ENCODE measurements around the gene SSH2.

SSH2 gene

DNA sequence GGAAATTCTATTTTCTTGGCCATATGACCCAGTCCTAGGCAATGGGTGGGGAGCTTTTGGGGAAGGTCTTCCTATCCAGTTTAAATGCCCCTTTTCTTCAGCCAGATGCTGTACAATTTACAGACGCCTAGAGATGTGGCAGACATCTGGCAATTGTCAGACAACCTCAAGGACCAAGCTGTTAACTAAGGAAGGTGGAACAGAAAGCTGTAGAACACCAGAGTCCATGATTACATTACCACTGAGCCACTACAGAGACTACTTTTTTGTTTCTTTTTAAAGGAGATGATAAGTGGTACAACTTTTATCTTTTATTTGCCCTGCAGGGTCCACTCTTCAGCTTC lies 286.2 kb downstream of the SSH2 start:
- Histone ChIP-seq H3K4ac (ENCODE audit: low read length) (no peak overlapping the region), H2BK120ac (ENCODE audit: low read depth, low read length) (no peak overlapping the region), H2BK12ac (ENCODE audit: low read length) (no peak overlapping the region), H3K9ac (ENCODE audit: low read depth, low read length, poor library complexity) (no peak overlapping the region), H4K8ac (ENCODE audit: low read depth, low read length) (no peak overlapping the region), H3K36me3 (replicated peaks in 1 of 2; ENCODE audit: control insufficient read depth in 2 of 2, insufficient read depth in 2 of 2, low read length in 2 of 2) (peaks cover 3 to 4% of the 10 kb centered on the region in 2 donors), H3K4me2 (ENCODE audit: insufficient read depth, low read length, poor library complexity, severe bottlenecking) (no peak overlapping the region), H3K14ac (ENCODE audit: low read length) (no peak overlapping the region), H3K4me3 (ENCODE audit: low read length in 2 of 2) (no peak overlapping the region), H3K18ac (ENCODE audit: low read length) (no peak overlapping the region), H2AK5ac (ENCODE audit: low read depth, low read length) (no peak overlapping the region), H3K23ac (ENCODE audit: low read depth, low read length, poor library complexity) (no peak overlapping the region), H3K4me1 (ENCODE audit: control insufficient read depth in 2 of 2, insufficient read depth in 1 of 2, low read depth in 1 of 2, low read length in 2 of 2) (peaks cover 0 to 4% of the 10 kb centered on the region in 2 donors), H3K9me3 (replicated peaks in 1 of 2; ENCODE audit: control insufficient read depth in 2 of 2, insufficient read depth in 1 of 2, low read depth in 1 of 2, low read length in 2 of 2) (no peaks in the 10 kb centered on the region), H4K91ac (ENCODE audit: low read depth, low read length, poor library complexity) (no peak overlapping the region), H3K27me3 (ENCODE audit: control insufficient read depth in 3 of 3, insufficient read depth in 3 of 3, low read depth in 1 of 3, low read length in 3 of 3) (no peaks in the 10 kb centered on the region), H2BK5ac (ENCODE audit: low read length) (no peak overlapping the region), H2BK15ac (ENCODE audit: low read length) (no peak overlapping the region), H2AFZ (ENCODE audit: low read length) (no peak overlapping the region), H3K27ac (replicated peaks; ENCODE audit: low read length) (no peak overlapping the region), H3K79me1 (ENCODE audit: low read depth, low read length) (no peaks in the 10 kb centered on the region)
- WGBS, 2 donors (ENCODE audit: extremely low coverage in 2 of 2, insufficient read length in 2 of 2, insufficient replicate concordance in 1 of 2) = no CpG with 5 or more reads among the region's 1 CpG
- no peak for DNase-seq (ENCODE audit: low spot score)

DNA sequence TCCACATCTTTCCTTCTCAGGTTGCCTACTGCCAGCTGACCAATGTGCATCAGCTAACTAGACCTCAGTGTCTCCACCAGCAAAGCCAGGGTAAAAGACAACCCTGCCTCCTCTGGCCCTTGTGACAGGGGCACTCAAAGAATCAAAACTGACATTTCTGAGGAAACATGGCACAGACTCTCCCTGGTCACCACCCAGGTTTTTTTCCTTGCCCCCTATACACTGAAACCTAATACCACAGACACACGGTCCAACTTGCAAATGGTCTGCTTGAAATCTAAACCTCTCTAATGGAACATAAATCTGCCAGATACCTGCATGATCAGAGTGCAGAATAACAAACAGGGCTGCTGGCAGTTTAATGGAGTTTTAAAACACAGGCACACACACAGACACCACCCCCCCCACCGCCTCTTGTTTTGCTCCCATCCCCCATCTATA lies 287.8 kb downstream of the SSH2 start:
- no peaks in the 10 kb centered on the region for H3K36me3 ChIP-seq (replicated peaks in 1 of 2; ENCODE audit: control insufficient read depth in 2 of 2, insufficient read depth in 2 of 2, low read length in 2 of 2)
- no peak overlapping the region for H2BK12ac ChIP-seq (ENCODE audit: low read length)
- no peak overlapping the region for H3K23ac ChIP-seq (ENCODE audit: low read depth, low read length, poor library complexity)
- H2BK5ac ChIP-seq (ENCODE audit: low read length) = no peak overlapping the region
- no peak overlapping the region for H4K91ac ChIP-seq (ENCODE audit: low read depth, low read length, poor library complexity)
- no peak overlapping the region for H2AK5ac ChIP-seq (ENCODE audit: low read depth, low read length)
- H3K4me2 ChIP-seq (ENCODE audit: insufficient read depth, low read length, poor library complexity, severe bottlenecking) = no peak overlapping the region
- no peak overlapping the region for H3K14ac ChIP-seq (ENCODE audit: low read length)
- no peak overlapping the region for H4K8ac ChIP-seq (ENCODE audit: low read depth, low read length)
- no peak overlapping the region for H2AFZ ChIP-seq (ENCODE audit: low read length)
- WGBS, 2 donors (ENCODE audit: extremely low coverage in 2 of 2, insufficient read length in 2 of 2, insufficient replicate concordance in 1 of 2) = no CpG with 5 or more reads among the region's 2 CpGs
- H2BK15ac ChIP-seq (ENCODE audit: low read length) = no peak overlapping the region
- H3K4me3 ChIP-seq (ENCODE audit: low read length in 2 of 2) = no peak overlapping the region
- no peaks in the 10 kb centered on the region for H3K79me1 ChIP-seq (ENCODE audit: low read depth, low read length)
- DNase-seq (ENCODE audit: low spot score) = no peak
- no peaks in the 10 kb centered on the region for H3K9me3 ChIP-seq (replicated peaks in 1 of 2; ENCODE audit: control insufficient read depth in 2 of 2, insufficient read depth in 1 of 2, low read depth in 1 of 2, low read length in 2 of 2)
- H3K4me1 ChIP-seq (ENCODE audit: control insufficient read depth in 2 of 2, insufficient read depth in 1 of 2, low read depth in 1 of 2, low read length in 2 of 2) = peaks cover 0 to 4% of the 10 kb centered on the region in 2 donors
- no peak overlapping the region for H3K27ac ChIP-seq (replicated peaks; ENCODE audit: low read length)
- H2BK120ac ChIP-seq (ENCODE audit: low read depth, low read length) = no peak overlapping the region
- H3K27me3 ChIP-seq (ENCODE audit: control insufficient read depth in 3 of 3, insufficient read depth in 3 of 3, low read depth in 1 of 3, low read length in 3 of 3) = no peaks in the 10 kb centered on the region
- no peak overlapping the region for H3K9ac ChIP-seq (ENCODE audit: low read depth, low read length, poor library complexity)
- no peak overlapping the region for H3K18ac ChIP-seq (ENCODE audit: low read length)
- H3K4ac ChIP-seq (ENCODE audit: low read length) = no peak overlapping the region

DNA sequence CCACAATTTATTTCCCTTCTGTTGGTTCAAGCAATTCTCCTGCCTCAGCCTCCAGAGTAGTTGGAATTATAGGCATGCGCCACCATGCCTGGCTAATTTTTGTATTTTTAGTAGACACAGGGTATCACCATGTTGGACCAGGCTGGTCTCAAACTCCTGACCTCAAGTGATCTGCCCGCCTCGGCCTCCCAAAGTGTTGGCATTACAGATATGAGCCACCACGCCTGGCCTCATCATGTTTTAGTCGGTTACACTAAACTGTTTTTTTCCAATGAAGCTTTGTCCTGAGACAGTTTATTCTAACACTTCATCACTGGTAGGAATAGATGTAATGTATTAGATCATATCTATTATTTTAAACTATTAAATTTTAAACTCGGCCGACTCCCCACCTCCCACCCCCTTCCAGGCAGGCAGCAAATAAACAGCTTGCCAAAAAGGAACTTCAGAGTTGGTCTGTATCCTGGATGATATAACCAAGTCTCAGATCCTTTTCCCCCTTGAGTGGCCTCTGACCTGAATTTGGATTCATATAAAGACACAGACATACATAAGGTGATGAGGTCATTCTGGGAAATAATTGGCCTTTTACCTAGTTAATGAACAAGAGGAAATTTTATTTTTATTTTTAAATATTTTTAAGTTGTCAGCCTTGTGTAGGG lies 288.9 kb downstream of the SSH2 start:
- peaks cover 0 to 4% of the 10 kb centered on the region in 2 donors for H3K4me1 ChIP-seq (ENCODE audit: control insufficient read depth in 2 of 2, insufficient read depth in 1 of 2, low read depth in 1 of 2, low read length in 2 of 2)

DNA sequence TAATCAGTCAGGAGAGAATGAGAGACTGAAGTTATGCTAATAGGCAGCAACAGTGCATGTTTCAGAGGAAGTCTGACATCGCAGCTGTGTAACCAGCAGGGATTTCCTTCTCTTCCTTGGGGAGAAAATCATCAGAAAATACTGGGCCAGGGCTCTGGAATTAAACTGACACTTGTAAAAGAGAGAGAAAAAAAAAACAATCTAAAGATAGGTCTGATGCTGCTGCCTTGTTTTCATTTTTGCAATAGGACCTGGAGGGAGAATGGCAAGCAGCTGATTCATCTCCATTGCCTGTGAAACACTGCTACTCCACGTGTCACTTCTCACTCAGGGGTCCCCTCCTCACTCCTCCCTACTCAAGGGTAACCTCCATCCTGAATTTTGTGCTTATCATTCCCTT lies 289.6 kb downstream of the SSH2 start:
- H3K23ac ChIP-seq (ENCODE audit: low read depth, low read length, poor library complexity) = no peak overlapping the region
- H4K8ac ChIP-seq (ENCODE audit: low read depth, low read length) = no peak overlapping the region
- H2BK120ac ChIP-seq (ENCODE audit: low read depth, low read length) = no peak overlapping the region
- H3K36me3 ChIP-seq (replicated peaks in 1 of 2; ENCODE audit: control insufficient read depth in 2 of 2, insufficient read depth in 2 of 2, low read length in 2 of 2) = peaks cover 3 to 15% of the 10 kb centered on the region in 2 donors
- no peak overlapping the region for H2AFZ ChIP-seq (ENCODE audit: low read length)
- H3K4me3 ChIP-seq (ENCODE audit: low read length in 2 of 2) = no peak overlapping the region
- H3K9me3 ChIP-seq (replicated peaks in 1 of 2; ENCODE audit: control insufficient read depth in 2 of 2, insufficient read depth in 1 of 2, low read depth in 1 of 2, low read length in 2 of 2) = no peaks in the 10 kb centered on the region
- H2BK12ac ChIP-seq (ENCODE audit: low read length) = no peak overlapping the region
- H2BK5ac ChIP-seq (ENCODE audit: low read length) = no peak overlapping the region
- DNase-seq (ENCODE audit: low spot score) = no peak
- no peak overlapping the region for H3K14ac ChIP-seq (ENCODE audit: low read length)
- no peaks in the 10 kb centered on the region for H3K27me3 ChIP-seq (ENCODE audit: control insufficient read depth in 3 of 3, insufficient read depth in 3 of 3, low read depth in 1 of 3, low read length in 3 of 3)
- WGBS, 2 donors (ENCODE audit: extremely low coverage in 2 of 2, insufficient read length in 2 of 2, insufficient replicate concordance in 1 of 2) = no CpG with 5 or more reads among the region's 2 CpGs
- H3K9ac ChIP-seq (ENCODE audit: low read depth, low read length, poor library complexity) = no peak overlapping the region
- peaks cover 0 to 4% of the 10 kb centered on the region in 2 donors for H3K4me1 ChIP-seq (ENCODE audit: control insufficient read depth in 2 of 2, insufficient read depth in 1 of 2, low read depth in 1 of 2, low read length in 2 of 2)
- no peak overlapping the region for H3K4me2 ChIP-seq (ENCODE audit: insufficient read depth, low read length, poor library complexity, severe bottlenecking)
- no peak overlapping the region for H2BK15ac ChIP-seq (ENCODE audit: low read length)
- no peaks in the 10 kb centered on the region for H3K79me1 ChIP-seq (ENCODE audit: low read depth, low read length)
- H4K91ac ChIP-seq (ENCODE audit: low read depth, low read length, poor library complexity) = no peak overlapping the region
- no peak overlapping the region for H3K27ac ChIP-seq (replicated peaks; ENCODE audit: low read length)
- no peak overlapping the region for H3K18ac ChIP-seq (ENCODE audit: low read length)
- no peak overlapping the region for H2AK5ac ChIP-seq (ENCODE audit: low read depth, low read length)
- no peak overlapping the region for H3K4ac ChIP-seq (ENCODE audit: low read length)

More for the DNA sequence above, 288.9 kb downstream of the SSH2 start:
- Histone ChIP-seq H3K4me2 (ENCODE audit: insufficient read depth, low read length, poor library complexity, severe bottlenecking) (no peak overlapping the region), H2BK5ac (ENCODE audit: low read length) (no peak overlapping the region), H3K9me3 (replicated peaks in 1 of 2; ENCODE audit: control insufficient read depth in 2 of 2, insufficient read depth in 1 of 2, low read depth in 1 of 2, low read length in 2 of 2) (no peaks in the 10 kb centered on the region), H4K8ac (ENCODE audit: low read depth, low read length) (no peak overlapping the region), H2AK5ac (ENCODE audit: low read depth, low read length) (no peak overlapping the region), H3K18ac (ENCODE audit: low read length) (no peak overlapping the region), H3K4me3 (ENCODE audit: low read length in 2 of 2) (no peak overlapping the region), H2BK120ac (ENCODE audit: low read depth, low read length) (no peak overlapping the region), H2AFZ (ENCODE audit: low read length) (no peak overlapping the region), H3K27ac (replicated peaks; ENCODE audit: low read length) (no peak overlapping the region), H3K36me3 (replicated peaks in 1 of 2; ENCODE audit: control insufficient read depth in 2 of 2, insufficient read depth in 2 of 2, low read length in 2 of 2) (peaks cover 3 to 8% of the 10 kb centered on the region in 2 donors), H3K27me3 (ENCODE audit: control insufficient read depth in 3 of 3, insufficient read depth in 3 of 3, low read depth in 1 of 3, low read length in 3 of 3) (no peaks in the 10 kb centered on the region), H2BK12ac (ENCODE audit: low read length) (no peak overlapping the region), H3K23ac (ENCODE audit: low read depth, low read length, poor library complexity) (no peak overlapping the region), H2BK15ac (ENCODE audit: low read length) (no peak overlapping the region), H3K79me1 (ENCODE audit: low read depth, low read length) (no peaks in the 10 kb centered on the region), H3K9ac (ENCODE audit: low read depth, low read length, poor library complexity) (no peak overlapping the region), H3K14ac (ENCODE audit: low read length) (no peak overlapping the region), H3K4ac (ENCODE audit: low read length) (no peak overlapping the region), H4K91ac (ENCODE audit: low read depth, low read length, poor library complexity) (no peak overlapping the region)
- no CpG with 5 or more reads among the region's 7 CpGs for WGBS, 2 donors (ENCODE audit: extremely low coverage in 2 of 2, insufficient read length in 2 of 2, insufficient replicate concordance in 1 of 2)
- no peak for DNase-seq (ENCODE audit: low spot score)
